VCaP (cell line): ENCODE results near the gene COL3A1.

Experiments
- H3K27ac ChIP-seq: fragments of 450-650 bp; 2 replicates; pipeline ENCODE4 v1.5.1; 2017
- CTCF ChIP-seq: fragments of 450-650 bp; conservative IDR thresholded peaks from 2 replicates; pipeline ENCODE4 v1.5.1; 2017; ENCODE audit warnings: mild to moderate bottlenecking, moderate library complexity

COL3A1 gene

GRCh38 chr2:189008555-189009262 lies 34.5 kb downstream of the COL3A1 start:
- TF ChIP-seq CTCF: no peak

GRCh38 chr2:189010536-189010935 lies 36.4 kb downstream of the COL3A1 start:
- no peak overlapping the region for H3K27ac ChIP-seq
- no peak for TF ChIP-seq CTCF

More at GRCh38 chr2:189008555-189009262, 34.5 kb downstream of the COL3A1 start:
- H3K27ac ChIP-seq: no peak overlapping the region

- H3K27ac ChIP-seq: no peak overlapping the region
- no peak for TF ChIP-seq CTCF
These were observed 38.2 kb downstream of the COL3A1 start for GRCh38 chr2:189012351-189012750.

- no peak for TF ChIP-seq CTCF
- no peak overlapping the region for H3K27ac ChIP-seq
These were observed 38.9 kb downstream of the COL3A1 start for GRCh38 chr2:189013031-189013430.

GRCh38 chr2:189013671-189014448 lies 39.7 kb downstream of the COL3A1 start:
- no peak overlapping the region for H3K27ac ChIP-seq

GRCh38 chr2:189014449-189015138 lies 40.4 kb downstream of the COL3A1 start:
- TF ChIP-seq CTCF: no peak
- no peak overlapping the region for H3K27ac ChIP-seq

More at GRCh38 chr2:189013671-189014448, 39.7 kb downstream of the COL3A1 start:
- no peak for TF ChIP-seq CTCF

GRCh38 chr2:189015359-189015758 lies 41.2 kb downstream of the COL3A1 start:
- H3K27ac ChIP-seq: no peak overlapping the region
- TF ChIP-seq CTCF: no peak
